CD14-positive monocyte (primary cell): Measurements from ENCODE around the gene LMBRD1. TPM values are rescaled to one million over a fixed set of nuclear protein-coding genes. Genes with fewer than 3 reads are reported as not detected.

Source experiments
- DNase-seq, 3 donors: peaks; one replicate each; pipeline ENCODE4 v3.0.0-alpha.2; 2011 to 2022
- H2AFZ ChIP-seq: 2 replicates; pipeline ENCODE4 v1.6.0; 2012; ENCODE audit warnings: mild to moderate bottlenecking, low read depth, low read length, inconsistent platforms; ENCODE audit not compliant: insufficient read depth, poor library complexity, severe bottlenecking
- H3K27ac ChIP-seq, 2 donors: 1 replicate in 1 of 2; 2 replicates in 1 of 2; pipeline ENCODE4 v1.5.1; 2012 to 2013; ENCODE audit warnings: low read length in 2 of 2, control low read depth in 1 of 2, inconsistent platforms in 1 of 2, low read depth in 1 of 2, mild to moderate bottlenecking in 1 of 2
- H3K27me3 ChIP-seq, 2 donors: one replicate each; pipeline versions ENCODE4 v1.6.0 to v1.6.1; 2011 to 2013; ENCODE audit warnings: low read length in 2 of 2; ENCODE audit not compliant: control insufficient read depth in 2 of 2, insufficient read depth in 2 of 2
- H3K36me3 ChIP-seq, 2 donors: replicated peaks in 1 of 2; 1 replicate in 1 of 2; 2 replicates in 1 of 2; pipeline versions ENCODE4 v1.5.1 to v1.6.1; 2012 to 2013; ENCODE audit warnings: low read length in 2 of 2, control low read depth in 1 of 2, inconsistent platforms in 1 of 2, mild to moderate bottlenecking in 1 of 2; ENCODE audit not compliant: insufficient read depth in 2 of 2, control insufficient read depth in 1 of 2
- H3K4me1 ChIP-seq, 2 donors: 1 replicate in 1 of 2; 2 replicates in 1 of 2; pipeline versions ENCODE4 v1.5.1 to v1.6.1; 2012 to 2013; ENCODE audit warnings: low read length in 2 of 2, control low read depth in 1 of 2, inconsistent platforms in 1 of 2, mild to moderate bottlenecking in 1 of 2, moderate library complexity in 1 of 2; ENCODE audit not compliant: insufficient read depth in 2 of 2, control insufficient read depth in 1 of 2
- H3K4me2 ChIP-seq: replicated peaks from 2 replicates; pipeline ENCODE3; 2012; ENCODE audit warnings: low read length, moderate library complexity, mild to moderate bottlenecking; ENCODE audit not compliant: poor library complexity, severe bottlenecking; ENCODE audit errors: extremely low read depth
- H3K4me3 ChIP-seq, 3 experiments: fragments of 200-600 bp in 1 of 3; sonication (generic) in 1 of 3; replicated peaks in 1 of 3; 1 replicate in 2 of 3; 2 replicates in 1 of 3; pipeline ENCODE4 v1.5.1; 2011 to 2013; ENCODE audit warnings: low read length in 3 of 3, mild to moderate bottlenecking in 3 of 3, control low read depth in 2 of 3, low read depth in 2 of 3, inconsistent platforms in 1 of 3, moderate library complexity in 1 of 3
- H3K79me2 ChIP-seq: 2 replicates; pipeline ENCODE4 v1.6.0; 2012; ENCODE audit warnings: mild to moderate bottlenecking, control low read depth, inconsistent platforms, low read length, moderate library complexity; ENCODE audit not compliant: insufficient read depth
- H3K9ac ChIP-seq: 2 replicates; pipeline ENCODE4 v1.6.0; 2017; ENCODE audit warnings: low read length, mild to moderate bottlenecking; ENCODE audit not compliant: insufficient read depth, poor library complexity, severe bottlenecking
- H3K9me3 ChIP-seq, 2 donors: replicated peaks in 1 of 2; 1 replicate in 1 of 2; 2 replicates in 1 of 2; pipeline versions ENCODE4 v1.5.1 to v1.6.1; 2012 to 2013; ENCODE audit warnings: low read length in 2 of 2, control low read depth in 1 of 2; ENCODE audit not compliant: control insufficient read depth in 1 of 2, insufficient read depth in 1 of 2
- H4K20me1 ChIP-seq: 2 replicates; pipeline ENCODE4 v1.6.0; 2012; ENCODE audit warnings: mild to moderate bottlenecking, low read length, control low read depth, moderate library complexity; ENCODE audit not compliant: insufficient read depth
- H3K27ac Mint-ChIP-seq, 7 donors: one replicate each; pipeline ENCODE4 v1.8.0; 2020; ENCODE audit warnings: mild to moderate bottlenecking in 7 of 7, mixed read lengths in 7 of 7, moderate library complexity in 6 of 7, inconsistent platforms in 2 of 7
- H3K27me3 Mint-ChIP-seq, 3 donors: one replicate each; pipeline ENCODE4 v1.8.0; 2021 to 2022; ENCODE audit warnings: low read depth in 3 of 3, mild to moderate bottlenecking in 3 of 3, mixed read lengths in 3 of 3, moderate library complexity in 3 of 3, inconsistent platforms in 1 of 3
- H3K36me3 Mint-ChIP-seq, 2 donors: one replicate each; pipeline ENCODE4 v1.8.0; 2020; ENCODE audit warnings: mixed read lengths in 2 of 2, inconsistent platforms in 1 of 2, mild to moderate bottlenecking in 1 of 2
- H3K4me1 Mint-ChIP-seq: one replicate; pipeline ENCODE4 v1.8.0; 2020; ENCODE audit warnings: mild to moderate bottlenecking, mixed read lengths
- H3K4me3 Mint-ChIP-seq, 2 donors: one replicate each; pipeline ENCODE4 v1.8.0; 2020; ENCODE audit warnings: mild to moderate bottlenecking in 2 of 2, mixed read lengths in 2 of 2, moderate library complexity in 1 of 2
- H3K9me3 Mint-ChIP-seq, 7 donors: one replicate each; pipeline ENCODE4 v1.8.0; 2020 to 2022; ENCODE audit warnings: mixed read lengths in 7 of 7, mild to moderate bottlenecking in 6 of 7, moderate library complexity in 6 of 7, inconsistent platforms in 2 of 7
- CTCF ChIP-seq: fragments of 200-600 bp; IDR thresholded peaks from one replicate; pipeline ENCODE4 v1.8.0; 2022; ENCODE audit warnings: antibody characterized with exemption, mild to moderate bottlenecking
- WGBS: methylation state at CpG from one replicate; pipeline ENCODE4 v1.1.5; 2013; ENCODE audit warnings: missing lambda C conversion rate; ENCODE audit not compliant: insufficient coverage; 5-methylcytosine and 5-hydroxymethylcytosine counted together
- intact Hi-C, 2 donors: fragments of 100-400 bp; cut with micrococcal nuclease; formaldehyde crosslinking; loops; one replicate each; pipeline versions ENCODE4 v1.15.0 to v1.15.1; 2023
- polyA plus RNA-seq, 3 donors: library from polyadenylated mRNA; depleted of rRNA in 1 of 3; unstranded in 2 of 3; stranded (reverse) in 1 of 3; fragments of 300-500 nt in 2 of 3; fragments of >200 nt in 1 of 3; fragmentation: Illumina TruSeq in 2 of 3; gene quantifications; 1 replicate in 2 of 3; 2 replicates in 1 of 3; pipeline ENCODE4 v1.2.3, GENCODE V29; 2012 to 2021

The LMBRD1 gene
- polyA plus RNA-seq, 3 donors: 24.7 to 71.6 (median 64.2) TPM

DNA sequence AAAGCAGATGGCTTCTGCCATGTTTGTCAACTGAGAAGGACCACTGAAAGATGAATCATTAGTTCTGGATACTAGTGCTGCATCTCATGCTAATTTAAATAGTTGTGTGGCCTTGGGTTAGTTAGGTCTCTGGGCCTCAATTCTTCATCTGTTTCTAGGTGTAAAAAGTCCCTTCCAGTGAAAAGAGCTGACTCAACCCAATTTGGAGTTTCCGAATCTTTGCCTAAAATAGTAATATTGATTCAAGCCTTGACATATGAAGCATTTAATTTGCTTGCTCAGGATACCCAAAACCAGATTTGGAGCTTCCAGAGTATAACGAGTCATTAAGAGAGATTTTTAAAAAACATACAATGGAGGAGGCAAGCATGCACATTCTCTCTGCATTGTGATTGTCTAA, 163.9 kb downstream of the LMBRD1 start:
- H2AFZ ChIP-seq: no peak overlapping the region
- H3K27me3 Mint-ChIP-seq: peaks cover 0 to 5% (median 0%) of the 10 kb centered on the region in 3 donors
- H3K4me3 Mint-ChIP-seq: no peak overlapping the region
- H3K36me3 Mint-ChIP-seq: no peaks in the 10 kb centered on the region
- no peak for TF ChIP-seq CTCF
- intact Hi-C loops: no loop called here
- no peak overlapping the region for H3K27ac ChIP-seq
- no peaks in the 10 kb centered on the region for H3K27me3 ChIP-seq
- no peak overlapping the region for H3K4me2 ChIP-seq
- H3K4me3 ChIP-seq: no peak overlapping the region
- no peaks in the 10 kb centered on the region for H3K9me3 ChIP-seq
- DNase-seq: no peak
- H3K27ac Mint-ChIP-seq: no peak overlapping the region
- peaks cover 0 to 10% (median 7%) of the 10 kb centered on the region in 7 donors for H3K9me3 Mint-ChIP-seq
- H4K20me1 ChIP-seq: no peaks in the 10 kb centered on the region
- H3K4me1 ChIP-seq: no peaks in the 10 kb centered on the region
- no peaks in the 10 kb centered on the region for H3K79me2 ChIP-seq
- H3K36me3 ChIP-seq: no peaks in the 10 kb centered on the region
- no peaks in the 10 kb centered on the region for H3K4me1 Mint-ChIP-seq
- WGBS: no CpG with 5 or more reads among the region's 2 CpGs
- no peak overlapping the region for H3K9ac ChIP-seq

- H3K4me2 ChIP-seq: no peak overlapping the region
- H3K9me3 ChIP-seq: peaks cover 0 to under 1% of the 10 kb centered on the region in 2 donors
- Mint-ChIP-seq H3K27me3 (peaks cover 0 to 5% (median 0%) of the 10 kb centered on the region in 3 donors), H3K27ac (no peak overlapping the region), H3K9me3 (peaks cover 0 to 11% (median 8%) of the 10 kb centered on the region in 7 donors), H3K4me3 (no peak overlapping the region), H3K4me1 (no peaks in the 10 kb centered on the region), H3K36me3 (no peaks in the 10 kb centered on the region)
- H3K27ac ChIP-seq: no peak overlapping the region
- H3K4me1 ChIP-seq: no peaks in the 10 kb centered on the region
- no peaks in the 10 kb centered on the region for H3K79me2 ChIP-seq
- TF ChIP-seq CTCF: no peak
- H4K20me1 ChIP-seq: no peaks in the 10 kb centered on the region
- H3K9ac ChIP-seq: no peak overlapping the region
- no peak overlapping the region for H2AFZ ChIP-seq
- no peaks in the 10 kb centered on the region for H3K27me3 ChIP-seq
- H3K36me3 ChIP-seq: no peaks in the 10 kb centered on the region
- no peak for DNase-seq
- 40% methylated on average over 1 of the region's 4 CpGs for WGBS
- intact Hi-C loops: no loop called here
- no peak overlapping the region for H3K4me3 ChIP-seq
These were observed 165.1 kb downstream of the LMBRD1 start for GRCh38 chr6:69631552-69632346.
